ENCODE data around the gene ZNF286A. TPM values are rescaled to one million over a fixed set of nuclear protein-coding genes. Genes with fewer than 3 reads are reported as not detected.
A peak's percentile ranks its signal among the peaks of the same experiment; 100 is the strongest.
"Not testable (repeated sequence)": the region's sequence is repeated elsewhere in the genome, so short reads cannot be mapped to it uniquely, and the experiment has no call there.

ZNF286A gene
- 10 to 100 TPM in 8 of 9 donors, 1 to 10 TPM in 1; 8.2 to 14.0 (median 11.4) TPM for total RNA-seq
- polyA plus RNA-seq, result 10 to 100 TPM in 1 of 2 donors, 1 to 10 TPM in 1; 8.4 to 11.9 TPM
- long read RNA-seq, donor 1, partial matches to known transcripts, result 5 of 6 reads
- long read RNA-seq, donor 1, other reads (novel, unspliced or antisense), result 1 of 6 reads
- long read RNA-seq, donor 2, partial matches to known transcripts, result 0 of 2 reads
- long read RNA-seq, donor 2, other reads (novel, unspliced or antisense), result 2 of 2 reads
- long read RNA-seq, donor 3, partial matches to known transcripts, result 4 of 6 reads
- long read RNA-seq, donor 3, other reads (novel, unspliced or antisense), result 2 of 6 reads

GRCh38 chr17:15699413-15699924 is at the start of gene ZNF286A:
TSS of gene ZNF286A (plus strand) at chr17:15699752. CDS start at chr17:15700330, 578 bp downstream.
- peak within 1 kb of the TSS; percentile 37 to 79 (median 62) for H3K4me3 ChIP-seq
- H3K27ac ChIP-seq, result peak within 1 kb of the TSS in 10 of 12 donors; percentile 22 to 64 (median 54)
- peak in 1 of 2 donors; percentile 83 for TF ChIP-seq POLR2A (IDR thresholded peaks at IDR 0.05)
- H3K36me3 ChIP-seq; H3K4me1 ChIP-seq; H3K9me3 ChIP-seq; intact Hi-C loops (cut with DNase I); H3K27me3 ChIP-seq: not testable (repeated sequence)
- peak; percentile 99 to 100 (median 100) for ATAC-seq
- WGBS, 4 donors, result 0 to 1% (median 0%) methylated on average over 24 to 44 of the region's 44 CpGs
- peak; percentile 97 to 99 (median 99) for DNase-seq

DNA sequence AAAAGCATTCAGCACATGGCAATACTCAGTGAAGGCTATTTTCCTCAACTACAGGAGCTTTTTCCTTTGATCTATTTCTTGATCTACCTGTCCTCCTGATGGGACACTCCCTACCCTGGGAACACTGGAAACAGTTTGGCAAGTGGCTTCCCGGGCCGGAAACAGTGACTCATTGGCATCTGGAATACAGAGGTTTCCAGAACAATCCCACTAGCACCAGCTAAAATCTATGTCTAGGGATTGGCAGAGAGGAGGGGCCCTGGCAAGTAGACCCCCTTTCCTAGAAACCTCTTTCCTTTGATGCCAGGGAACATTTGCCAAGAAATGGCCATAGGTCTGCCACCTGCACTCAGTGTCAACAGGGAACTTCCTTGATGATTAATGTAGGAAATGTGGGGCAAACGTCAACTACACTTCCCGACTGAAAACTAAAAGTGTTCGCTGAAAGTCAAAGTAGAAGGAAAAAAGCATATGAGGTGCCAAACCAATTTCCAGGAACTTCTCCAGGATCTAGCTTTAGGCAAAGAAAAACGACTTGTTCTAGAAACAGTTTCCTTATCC is 49.6 kb upstream of the ZNF286A start:
- no peak for TF ChIP-seq POLR2A (IDR thresholded peaks at IDR 0.05)
- no peak for TF ChIP-seq CTCF (IDR thresholded peaks at IDR 0.05)
- Histone ChIP-seq H3K4me3 (peak overlapping the region; percentile 51 to 77 (median 68)), H3K27ac (peak overlapping the region; percentile 29 to 95 (median 86)), H3K4me1 (peaks cover 0 to 49% (median 33%) of the 10 kb centered on the region in 12 donors), H3K36me3 (no peaks in the 10 kb centered on the region), H3K27me3 (no peaks in the 10 kb centered on the region), H3K9me3 (no peaks in the 10 kb centered on the region)
- 20 to 41% (median 30%) methylated on average over 6 of the region's 6 CpGs for WGBS, 4 donors
- intact Hi-C loops (cut with DNase I), result no loop called here
- DNase-seq, result peak in 4 of 5 donors; percentile 35 to 55 (median 40)
- no peak for ATAC-seq

DNA sequence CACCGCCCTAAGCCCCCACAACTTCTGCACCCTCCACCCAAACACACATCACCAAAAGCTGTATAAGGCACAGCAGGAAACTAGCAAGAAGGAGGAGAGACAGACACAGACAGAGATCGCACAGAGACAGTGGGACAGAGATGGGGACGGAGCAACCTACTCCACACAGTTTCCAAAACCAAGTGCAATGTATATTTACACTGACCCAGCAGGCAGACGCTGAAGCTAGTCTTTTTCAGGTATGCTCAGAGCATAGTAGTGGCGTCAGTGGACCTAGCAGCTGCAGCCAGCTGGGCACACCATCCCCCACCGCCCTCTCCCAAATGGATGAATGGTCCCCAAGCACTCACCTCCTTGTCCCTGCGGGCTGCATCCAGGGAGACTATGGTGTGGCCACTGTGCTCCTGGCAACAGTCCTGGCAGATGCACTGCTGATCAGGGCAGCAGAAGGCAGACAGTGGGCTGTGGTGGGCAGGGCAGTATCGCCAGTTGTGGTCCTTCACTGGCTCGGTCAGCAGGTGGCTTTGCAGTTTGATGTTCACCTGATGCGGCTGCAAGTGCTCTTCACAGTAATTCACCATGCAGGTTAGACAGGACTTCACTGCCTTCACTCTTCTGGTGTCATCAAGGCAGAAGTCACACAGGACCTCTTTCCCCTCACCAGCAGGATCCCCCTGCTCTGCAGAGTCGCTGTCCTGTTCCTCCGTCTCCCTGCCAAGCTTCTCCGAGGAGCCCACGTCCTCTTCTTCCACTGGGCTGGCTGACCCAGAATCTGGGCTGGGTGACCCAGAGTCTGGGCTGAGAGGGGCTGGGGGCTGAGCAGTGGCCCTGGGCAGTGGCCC is 48.6 kb upstream of the ZNF286A start:
- peak overlapping the region; percentile 29 to 95 (median 86) for H3K27ac ChIP-seq
- WGBS, 4 donors, result 7 to 34% (median 24%) methylated on average over 10 to 14 of the region's 14 CpGs
- ATAC-seq (peak; percentile 1 to 3 (median 1)), DNase-seq (peak in 1 of 5 donors; percentile 21)
- no peaks in the 10 kb centered on the region for H3K36me3 ChIP-seq
- peaks cover 0 to 44% (median 24%) of the 10 kb centered on the region in 12 donors for H3K4me1 ChIP-seq
- peak overlapping the region; percentile 51 to 77 (median 68) for H3K4me3 ChIP-seq
- TF ChIP-seq POLR2A (IDR thresholded peaks at IDR 0.05) (no peak), CTCF (IDR thresholded peaks at IDR 0.05) (no peak)
- H3K9me3 ChIP-seq, result no peaks in the 10 kb centered on the region
- intact Hi-C loops (cut with DNase I), result no loop called here
- H3K27me3 ChIP-seq, result no peaks in the 10 kb centered on the region

- DNase-seq (peak; percentile 92 to 98 (median 96)), ATAC-seq (peak; percentile 96 to 98 (median 97))
- peak in 2 of 12 donors; percentile 9 to 58 for TF ChIP-seq CTCF (IDR thresholded peaks at IDR 0.05)
- TF ChIP-seq POLR2A (IDR thresholded peaks at IDR 0.05), result peak in 1 of 2 donors; percentile 84
- WGBS, 4 donors, result 0 to 1% (median 0%) methylated on average over 8 of the region's 8 CpGs
- H3K9me3 ChIP-seq, result no peaks in the 10 kb centered on the region
- no peaks in the 10 kb centered on the region for H3K27me3 ChIP-seq
- H3K4me3 ChIP-seq, result peak overlapping the region; percentile 51 to 77 (median 68)
- H3K27ac ChIP-seq, result peak overlapping the region; percentile 29 to 95 (median 86)
- intact Hi-C loops (cut with DNase I), result no loop called here
- peaks cover 0 to 43% (median 23%) of the 10 kb centered on the region in 12 donors for H3K4me1 ChIP-seq
- H3K36me3 ChIP-seq, result no peaks in the 10 kb centered on the region
These were observed 47.9 kb upstream of the ZNF286A start for GRCh38 chr17:15651583-15652110.

All from heart left ventricle (tissue), 16 donors.